NT2/D1 (cell line): ENCODE measurements around the gene RCSD1.
A peak's percentile ranks its signal among the peaks of the same experiment; 100 is the strongest.

Experiments used
- DNase-seq: peaks from one replicate; pipeline ENCODE4 v3.0.0-alpha.2; 2011; ENCODE audit warnings: low read depth, low spot score
- H3K27me3 ChIP-seq: 2 replicates; pipeline ENCODE4 v1.6.0; 2011; ENCODE audit warnings: mild to moderate bottlenecking; ENCODE audit not compliant: insufficient read length, insufficient read depth
- H3K36me3 ChIP-seq: 2 replicates; pipeline ENCODE4 v1.6.1; 2011; ENCODE audit warnings: mild to moderate bottlenecking, low read length, mixed read lengths; ENCODE audit not compliant: insufficient read depth, insufficient read length
- H3K4me1 ChIP-seq: 2 replicates; pipeline ENCODE4 v1.5.1; 2011; ENCODE audit not compliant: insufficient read depth, insufficient read length
- H3K4me3 ChIP-seq: 2 replicates; pipeline ENCODE4 v1.5.1; 2011; ENCODE audit warnings: low read depth; ENCODE audit not compliant: insufficient read length
- H3K9ac ChIP-seq: 2 replicates; pipeline ENCODE4 v1.6.0; 2011; ENCODE audit warnings: low read depth; ENCODE audit not compliant: insufficient read length
- H3K9me3 ChIP-seq: 2 replicates; pipeline ENCODE4 v1.5.1; 2011; ENCODE audit warnings: mild to moderate bottlenecking, low read length; ENCODE audit not compliant: insufficient read depth
- SUZ12 ChIP-seq: IDR thresholded peaks from 2 replicates; pipeline ENCODE4 v1.6.1; 2011; ENCODE audit not compliant: insufficient read length, insufficient read depth; ENCODE audit errors: extremely low read depth
- YY1 ChIP-seq: IDR thresholded peaks from 2 replicates; pipeline ENCODE4 v1.6.1; 2011; ENCODE audit not compliant: insufficient read length, insufficient read depth
- ZNF274 ChIP-seq: IDR thresholded peaks from 2 replicates; pipeline ENCODE4 v1.6.1; 2011; ENCODE audit warnings: mild to moderate bottlenecking, low read depth, low read length

Gene RCSD1

GRCh38 chr1:167628741-167629515 lies 1.1 kb upstream of the RCSD1 start:
- Histone ChIP-seq H3K36me3 (no peaks in the 10 kb centered on the region), H3K4me3 (no peak overlapping the region), H3K27me3 (peaks cover 50% of the 10 kb centered on the region), H3K9me3 (peaks cover 10% of the 10 kb centered on the region; the same call in 1 of the 2 replicates), H3K4me1 (peaks cover 4% of the 10 kb centered on the region), H3K9ac (no peak overlapping the region)
- TF ChIP-seq SUZ12, result peak; percentile 25
- no peak for TF ChIP-seq YY1
- TF ChIP-seq ZNF274, result no peak
- no peak for DNase-seq

- no peaks in the 10 kb centered on the region for H3K9me3 ChIP-seq
- H3K4me3 ChIP-seq, result peak overlapping the region; percentile 79
- H3K36me3 ChIP-seq, result no peaks in the 10 kb centered on the region
- H3K4me1 ChIP-seq, result peaks cover 9% of the 10 kb centered on the region
- TF ChIP-seq SUZ12 (peak; percentile 56), ZNF274 (no peak), YY1 (no peak)
- peak overlapping the region; percentile 86 for H3K9ac ChIP-seq
- no peak for DNase-seq
- H3K27me3 ChIP-seq, result peaks cover 56% of the 10 kb centered on the region
Observed at GRCh38 chr1:167630568-167631385, 745 bp downstream of the RCSD1 start.

DNA sequence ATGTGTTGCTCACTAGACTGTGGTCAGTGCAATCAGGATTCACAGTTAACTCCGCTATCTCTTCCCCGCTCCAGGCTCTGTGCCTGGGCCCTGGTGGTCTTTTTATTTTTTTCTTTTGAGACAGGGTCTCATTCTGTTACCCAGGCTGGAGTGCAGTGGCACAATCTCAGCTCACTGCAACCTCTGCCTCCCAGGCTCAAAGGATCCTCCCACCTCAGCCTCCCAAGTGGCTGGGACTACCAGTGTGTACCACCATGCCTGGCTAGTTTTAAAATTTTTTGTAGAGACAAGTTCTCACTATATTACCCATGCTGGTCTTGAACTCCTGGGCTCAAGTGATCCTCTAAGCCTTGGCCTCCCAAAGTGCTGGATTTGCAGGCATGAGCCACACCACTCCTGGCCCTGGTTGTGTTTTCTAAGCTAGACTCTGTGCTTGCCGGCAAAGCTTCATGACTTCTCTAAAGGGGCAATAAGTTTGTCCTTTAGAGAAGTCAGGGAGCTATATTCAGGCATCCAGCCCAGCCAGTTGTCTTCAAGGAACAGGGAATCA lies 1.4 kb downstream of the RCSD1 start:
- H3K4me1 ChIP-seq, result peaks cover 9% of the 10 kb centered on the region
- H3K9ac ChIP-seq, result no peak overlapping the region
- TF ChIP-seq YY1 (no peak), SUZ12 (no peak), ZNF274 (no peak)
- H3K36me3 ChIP-seq, result no peaks in the 10 kb centered on the region
- no peaks in the 10 kb centered on the region for H3K9me3 ChIP-seq
- H3K27me3 ChIP-seq, result peaks cover 62% of the 10 kb centered on the region
- H3K4me3 ChIP-seq, result no peak overlapping the region
- no peak for DNase-seq

DNA sequence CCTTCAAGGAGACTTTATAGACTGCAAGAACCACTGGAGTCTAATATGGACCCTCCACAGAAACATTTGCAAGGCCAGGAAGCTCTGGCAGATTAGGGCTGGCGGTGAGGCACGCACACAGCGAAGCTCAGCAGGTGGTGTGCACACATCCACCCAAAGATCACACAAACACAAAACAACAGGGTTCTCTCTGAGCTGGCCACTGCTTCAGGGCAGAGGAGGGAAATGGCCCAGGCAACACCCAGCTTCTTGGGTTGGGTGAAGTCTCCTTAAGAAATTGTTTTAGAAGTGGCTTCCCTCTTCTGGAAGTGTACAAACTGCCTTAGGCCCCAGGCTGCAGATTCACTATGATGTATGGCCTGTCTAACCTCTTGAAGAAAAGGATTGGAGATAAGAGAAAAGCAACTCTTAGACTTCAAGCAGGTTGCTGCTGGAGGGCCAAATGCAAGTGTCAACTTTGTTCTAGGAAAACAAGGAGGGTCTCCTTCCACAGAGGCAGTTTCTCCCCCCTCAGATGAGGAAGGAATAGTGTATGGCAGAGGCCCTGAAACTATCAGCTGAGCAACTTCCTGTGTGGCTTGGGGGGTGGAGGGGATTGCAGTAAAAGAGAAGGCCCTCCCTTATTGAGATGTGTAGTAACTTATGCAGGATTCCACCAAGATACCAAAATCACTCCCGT lies 2.0 kb downstream of the RCSD1 start:
- H3K4me1 ChIP-seq, result peaks cover 9% of the 10 kb centered on the region
- no peak overlapping the region for H3K4me3 ChIP-seq
- no peak overlapping the region for H3K9ac ChIP-seq
- TF ChIP-seq YY1 (no peak), ZNF274 (no peak), SUZ12 (no peak)
- H3K36me3 ChIP-seq, result no peaks in the 10 kb centered on the region
- peaks cover 62% of the 10 kb centered on the region for H3K27me3 ChIP-seq
- DNase-seq, result no peak
- H3K9me3 ChIP-seq, result no peaks in the 10 kb centered on the region

DNA sequence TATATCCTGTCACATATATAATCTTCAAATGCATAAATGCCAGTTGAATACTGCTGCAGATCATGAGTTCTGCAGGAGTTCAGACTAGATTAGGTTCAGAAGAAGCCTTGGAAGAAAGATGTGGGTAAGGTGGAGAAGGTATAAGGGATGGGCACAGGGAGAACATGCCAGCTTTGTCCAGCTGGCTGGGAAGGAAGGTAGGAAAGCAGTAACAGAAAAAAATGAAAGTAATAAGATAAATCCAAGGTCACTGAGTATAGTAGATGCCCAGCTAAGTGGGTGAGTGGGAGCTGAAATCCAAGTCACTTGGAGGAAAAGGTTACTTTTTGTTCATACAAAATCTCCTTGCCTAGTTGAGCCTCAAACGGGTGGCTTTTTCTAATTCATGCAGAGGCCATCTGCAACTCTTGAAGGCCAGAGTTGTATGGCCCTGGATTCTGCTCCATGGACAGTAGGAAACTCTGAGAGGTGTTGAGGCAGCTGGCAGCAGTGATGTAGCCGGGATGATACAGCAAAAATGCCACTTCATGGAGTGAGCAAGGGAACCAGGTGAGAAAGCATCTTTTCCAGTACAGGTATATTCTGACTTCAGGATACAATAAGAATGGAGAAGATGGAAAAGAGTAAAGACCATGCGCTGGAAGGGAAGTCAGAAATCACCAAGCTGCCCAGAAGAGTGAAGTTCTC lies 3.4 kb downstream of the RCSD1 start:
- Histone ChIP-seq H3K4me3 (no peak overlapping the region), H3K9me3 (no peaks in the 10 kb centered on the region), H3K27me3 (peaks cover 56% of the 10 kb centered on the region), H3K36me3 (no peaks in the 10 kb centered on the region), H3K9ac (no peak overlapping the region), H3K4me1 (peaks cover 9% of the 10 kb centered on the region)
- TF ChIP-seq SUZ12 (no peak), ZNF274 (no peak), YY1 (no peak)
- no peak for DNase-seq

DNA sequence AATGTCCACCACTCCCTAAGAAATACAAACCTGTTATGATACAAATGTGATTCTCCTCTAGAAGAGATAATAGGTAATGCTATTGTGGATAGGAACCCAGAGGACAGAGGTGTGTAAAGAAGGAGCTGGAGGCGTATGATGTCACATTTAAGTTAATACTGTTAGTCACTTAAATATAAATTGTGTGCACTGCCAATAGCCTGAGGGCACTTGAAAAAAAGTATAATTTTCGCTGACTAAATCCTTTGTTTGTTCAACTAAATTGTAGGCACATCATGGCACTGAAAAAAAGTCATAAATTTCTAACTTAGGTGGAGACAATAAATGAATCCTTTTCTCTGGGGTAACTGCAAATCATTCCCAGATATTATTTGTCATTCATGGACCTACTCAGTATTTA lies 4.4 kb downstream of the RCSD1 start:
- no peak overlapping the region for H3K9ac ChIP-seq
- H3K4me1 ChIP-seq, result peaks cover 9% of the 10 kb centered on the region
- H3K4me3 ChIP-seq, result no peak overlapping the region
- TF ChIP-seq ZNF274 (no peak), SUZ12 (no peak), YY1 (no peak)
- H3K27me3 ChIP-seq, result peaks cover 46% of the 10 kb centered on the region
- H3K36me3 ChIP-seq, result no peaks in the 10 kb centered on the region
- no peak for DNase-seq
- no peaks in the 10 kb centered on the region for H3K9me3 ChIP-seq

DNA sequence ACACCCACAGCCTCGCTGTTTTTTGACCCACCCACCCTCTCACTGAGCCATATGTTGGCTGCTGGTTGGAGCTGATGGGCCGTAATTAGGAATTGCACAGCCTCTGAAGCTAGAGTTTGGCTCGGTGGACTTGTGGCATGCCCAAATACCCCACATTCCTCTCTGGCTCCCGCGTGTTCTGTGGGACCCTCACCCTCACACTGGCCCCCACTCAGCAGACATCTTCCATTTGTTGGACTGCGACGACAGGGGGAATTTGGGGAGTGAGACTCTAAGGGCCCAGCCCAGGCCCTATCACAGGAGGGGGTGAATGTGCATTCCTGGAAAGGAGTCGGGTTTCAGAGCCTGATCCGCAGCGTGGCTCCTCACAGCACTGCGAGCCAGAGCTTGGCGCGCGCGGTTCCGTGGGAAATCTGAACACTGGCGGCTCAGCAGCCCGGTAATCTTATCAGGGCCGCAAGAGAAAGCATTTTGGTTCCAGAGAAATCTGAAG lies 5.2 kb downstream of the RCSD1 start:
- DNase-seq, result peak; percentile 47
- Histone ChIP-seq H3K27me3 (peaks cover 39% of the 10 kb centered on the region), H3K4me1 (peaks cover 9% of the 10 kb centered on the region), H3K36me3 (no peaks in the 10 kb centered on the region), H3K4me3 (no peak overlapping the region), H3K9ac (no peak overlapping the region), H3K9me3 (no peaks in the 10 kb centered on the region)
- no peak for TF ChIP-seq YY1
- TF ChIP-seq SUZ12, result no peak
- no peak for TF ChIP-seq ZNF274
